ENCODE measurements around the gene MAP3K5. TPM values are rescaled to one million over a fixed set of nuclear protein-coding genes. Genes with fewer than 3 reads are reported as not detected.
A peak's percentile ranks its signal among the peaks of the same experiment; 100 is the strongest.

MAP3K5 gene
- total and polyA plus RNA-seq, 2 of the 8 experiments (the other 6 are each of a cell fraction or from before 2014, with no cell fraction given), result 0.63 to 2.6 TPM

DNA sequence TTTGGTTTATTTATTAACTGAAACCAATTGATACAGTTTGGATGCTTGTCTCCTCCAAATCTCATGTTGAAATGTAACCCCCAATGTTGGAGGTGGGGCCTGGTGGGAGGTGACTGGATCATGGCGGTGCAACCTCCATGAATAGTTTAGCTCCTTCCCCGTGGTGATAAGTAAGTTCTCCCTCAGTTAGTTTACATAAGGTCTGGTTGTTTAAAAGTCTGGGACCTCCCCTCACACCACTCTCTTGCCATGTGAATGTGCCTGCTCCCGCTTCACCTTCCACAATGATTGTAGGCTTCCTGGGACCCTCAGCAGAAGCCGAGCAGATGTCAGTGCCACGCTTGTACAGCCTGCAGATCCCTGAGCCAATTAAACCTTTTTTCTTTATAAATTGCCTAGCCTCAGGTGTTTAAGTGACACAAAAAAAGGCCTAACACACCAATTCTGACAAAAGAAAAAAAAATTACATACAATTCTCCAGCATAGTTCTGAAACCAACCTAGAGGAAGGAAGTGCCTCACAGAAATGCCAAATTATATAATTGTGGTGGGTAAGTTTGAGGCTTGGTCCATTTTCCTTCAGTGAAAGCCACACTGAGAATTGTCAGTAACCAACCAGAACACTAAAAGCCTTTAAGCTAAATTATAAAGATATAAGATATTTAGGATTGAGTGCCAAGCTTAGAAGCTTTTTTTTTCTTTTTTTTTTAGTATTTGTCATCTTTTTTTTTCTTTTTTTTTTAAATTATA, 257.1 kb downstream of the MAP3K5 start:
- H3K4me3 ChIP-seq (ENCODE audit: extremely low read depth in 1 of 4, insufficient read depth in 2 of 4, low read depth in 3 of 4, low read length in 4 of 4), result no peak overlapping the region
- no peak overlapping the region for H3K9ac ChIP-seq (replicated peaks in 1 of 4; ENCODE audit: extremely low read depth in 1 of 4, low read depth in 3 of 4, low read length in 3 of 4)
- H2BK15ac ChIP-seq (ENCODE audit: low read length), result 0 out of 2 replicates have a peak overlapping the region, but pooled peaks have one; percentile 54
- H3K18ac ChIP-seq (ENCODE audit: extremely low read depth, low read length), result no peak overlapping the region
- 75% methylated on average over 5 of the region's 5 CpGs; no CpG with 5 or more reads in 1 of the 2 experiments for WGBS, 2 experiments (ENCODE audit: extremely low coverage in 1 of 2, insufficient coverage in 1 of 2, insufficient read length in 1 of 2, insufficient replicate concordance in 2 of 2, low coverage in 1 of 2, low lambda C conversion rate in 2 of 2, missing lambda C conversion rate in 1 of 2)
- H4K91ac ChIP-seq (replicated peaks; ENCODE audit: insufficient read length, low read length), result no peak overlapping the region
- no peak overlapping the region for H3K56ac ChIP-seq (replicated peaks; ENCODE audit: insufficient read length, low read depth, low read length)
- H2AFZ ChIP-seq (ENCODE audit: low read length), result no peak overlapping the region
- H3K4me1 ChIP-seq (replicated peaks in 1 of 4; ENCODE audit: control insufficient read depth in 3 of 4, insufficient read depth in 4 of 4, low read length in 3 of 4), result peaks cover 0 to 11% (median 3%) of the 10 kb centered on the region in 4 experiments; a peak in 4 of 7 replicates
- FAIRE-seq (no peak), DNase-seq (ENCODE audit: low read depth in 1 of 2, low spot score in 2 of 2) (no peak)
- no peak overlapping the region for H3K14ac ChIP-seq (ENCODE audit: insufficient read length)
- no peak overlapping the region for H4K5ac ChIP-seq (ENCODE audit: insufficient read length, low read depth, low read length)
- H2BK120ac ChIP-seq (replicated peaks; ENCODE audit: low read depth, low read length), result no peak overlapping the region
- H3K27ac ChIP-seq (ENCODE audit: low read depth, low read length), result no peak overlapping the region
- no peak overlapping the region for H3K4me2 ChIP-seq (ENCODE audit: insufficient read depth in 1 of 2, low read depth in 2 of 2, low read length in 2 of 2)
- H4K8ac ChIP-seq (ENCODE audit: extremely low read depth, insufficient read depth, low read length), result no peak overlapping the region
- H3K36me3 ChIP-seq (ENCODE audit: control insufficient read depth in 2 of 4, insufficient read depth in 4 of 4, low read length in 3 of 4), result no peaks in the 10 kb centered on the region; a peak in 1 of 8 replicates
- H2AK5ac ChIP-seq (ENCODE audit: low read depth, low read length), result no peak overlapping the region
- no peaks in the 10 kb centered on the region for H3K27me3 ChIP-seq (replicated peaks in 1 of 4; ENCODE audit: control insufficient read depth in 3 of 4, extremely low read depth in 1 of 4, insufficient read depth in 3 of 4, low read length in 3 of 4)
- CTCF ChIA-PET (ENCODE audit: partially characterized antibody), result interaction anchor here (0.9 to 1.1 kb wide), 2 partner anchors 12 to 13 kb away, joined by 4 to 5 read pairs; no protein-coding TSS in a partner anchor
- no peak overlapping the region for H3K23ac ChIP-seq (ENCODE audit: insufficient read length)
- H2BK5ac ChIP-seq (ENCODE audit: low read depth, low read length), result no peak overlapping the region
- no peaks in the 10 kb centered on the region for H3K23me2 ChIP-seq (ENCODE audit: low read depth, low read length)
- H3K9me3 ChIP-seq (ENCODE audit: insufficient read depth in 2 of 2, low read depth in 1 of 2, low read length in 1 of 2), result no peaks in the 10 kb centered on the region
- no peak overlapping the region for H2BK20ac ChIP-seq (ENCODE audit: low read length)
- peaks cover 5 to 7% of the 10 kb centered on the region in 2 experiments for H4K20me1 ChIP-seq (replicated peaks in 1 of 2; ENCODE audit: control insufficient read depth in 1 of 2, insufficient read depth in 2 of 2, low read length in 2 of 2)
- POLR2A ChIA-PET (ENCODE audit: partially characterized antibody), result interaction anchor here (1.5 kb wide), 1 partner anchor 12 kb away, joined by 5 read pairs; no protein-coding TSS in a partner anchor
- H3K79me1 ChIP-seq (ENCODE audit: low read depth, low read length), result no peaks in the 10 kb centered on the region; the same call in none of the 2 replicates
- no peak overlapping the region for H3K4ac ChIP-seq (replicated peaks; ENCODE audit: insufficient read length, low read depth, low read length)
- peaks cover 4 to 93% of the 10 kb centered on the region in 2 experiments; a peak in 3 of 4 replicates for H3K79me2 ChIP-seq (ENCODE audit: control insufficient read depth in 1 of 2, insufficient read depth in 2 of 2, low read length in 2 of 2)
- H2BK12ac ChIP-seq (ENCODE audit: low read depth, low read length), result no peak overlapping the region
- TF ChIP-seq HDAC2 (IDR thresholded peaks at IDR 0.05; ENCODE audit: borderline replicate concordance in 1 of 2, low read depth in 2 of 2, low read length in 2 of 2) (no peak), ZNF274 (IDR thresholded peaks at IDR 0.05; ENCODE audit: borderline replicate concordance, extremely low read depth, low read length) (no peak), ASH2L (IDR thresholded peaks at IDR 0.05; ENCODE audit: low read length) (no peak), SP1 (IDR thresholded peaks at IDR 0.05; ENCODE audit: low read depth, low read length) (no peak), POLR2AphosphoS5 (IDR thresholded peaks at IDR 0.05; ENCODE audit: low read depth, low read length) (no peak), RFX5 (IDR thresholded peaks at IDR 0.05; ENCODE audit: borderline replicate concordance, low read depth, low read length) (no peak)
- TF ChIP-seq, protein P1, sequence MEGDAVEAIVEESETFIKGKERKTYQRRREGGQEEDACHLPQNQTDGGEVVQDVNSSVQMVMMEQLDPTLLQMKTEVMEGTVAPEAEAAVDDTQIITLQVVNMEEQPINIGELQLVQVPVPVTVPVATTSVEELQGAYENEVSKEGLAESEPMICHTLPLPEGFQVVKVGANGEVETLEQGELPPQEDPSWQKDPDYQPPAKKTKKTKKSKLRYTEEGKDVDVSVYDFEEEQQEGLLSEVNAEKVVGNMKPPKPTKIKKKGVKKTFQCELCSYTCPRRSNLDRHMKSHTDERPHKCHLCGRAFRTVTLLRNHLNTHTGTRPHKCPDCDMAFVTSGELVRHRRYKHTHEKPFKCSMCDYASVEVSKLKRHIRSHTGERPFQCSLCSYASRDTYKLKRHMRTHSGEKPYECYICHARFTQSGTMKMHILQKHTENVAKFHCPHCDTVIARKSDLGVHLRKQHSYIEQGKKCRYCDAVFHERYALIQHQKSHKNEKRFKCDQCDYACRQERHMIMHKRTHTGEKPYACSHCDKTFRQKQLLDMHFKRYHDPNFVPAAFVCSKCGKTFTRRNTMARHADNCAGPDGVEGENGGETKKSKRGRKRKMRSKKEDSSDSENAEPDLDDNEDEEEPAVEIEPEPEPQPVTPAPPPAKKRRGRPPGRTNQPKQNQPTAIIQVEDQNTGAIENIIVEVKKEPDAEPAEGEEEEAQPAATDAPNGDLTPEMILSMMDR (IDR thresholded peaks at IDR 0.05; ENCODE audit: control extremely low read depth in 1 of 3, insufficient read depth in 1 of 3, low read depth in 1 of 3, low read length in 3 of 3), result no peak
- TF ChIP-seq, protein P2, sequence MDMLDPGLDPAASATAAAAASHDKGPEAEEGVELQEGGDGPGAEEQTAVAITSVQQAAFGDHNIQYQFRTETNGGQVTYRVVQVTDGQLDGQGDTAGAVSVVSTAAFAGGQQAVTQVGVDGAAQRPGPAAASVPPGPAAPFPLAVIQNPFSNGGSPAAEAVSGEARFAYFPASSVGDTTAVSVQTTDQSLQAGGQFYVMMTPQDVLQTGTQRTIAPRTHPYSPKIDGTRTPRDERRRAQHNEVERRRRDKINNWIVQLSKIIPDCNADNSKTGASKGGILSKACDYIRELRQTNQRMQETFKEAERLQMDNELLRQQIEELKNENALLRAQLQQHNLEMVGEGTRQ (IDR thresholded peaks at IDR 0.05; ENCODE audit: low read length), result no peak

Data from H1 (cell line).